ENCODE data around the gene PRKRIP1. TPM values are rescaled to one million over a fixed set of nuclear protein-coding genes. Genes with fewer than 3 reads are reported as not detected.
"Not testable (repeated sequence)": the region's sequence is repeated elsewhere in the genome, so short reads cannot be mapped to it uniquely, and the experiment has no call there.

The PRKRIP1 gene
- 23.2 and 27.5 TPM in 2 replicates for total RNA-seq

- intact Hi-C loops (cut with micrococcal nuclease) = loop anchor here (1.0 to 2.0 kb wide), 2 partner anchors 33 to 109 kb away; partner anchors contain the start of gene SH2B2
Measured at GRCh38 chr7:102395873-102396709, at the start of gene PRKRIP1. Gene PRKRIP1, plus strand, starts transcription at chr7:102396363. Its CDS starts 49 bp downstream, at chr7:102396412.

GRCh38 chr7:102346983-102347382 is 49.2 kb upstream of the PRKRIP1 start:
- intact Hi-C loops (cut with micrococcal nuclease) = not testable (repeated sequence)

- intact Hi-C loops (cut with micrococcal nuclease) = not testable (repeated sequence)
Measured at GRCh38 chr7:102356344-102356743, 39.8 kb upstream of the PRKRIP1 start, which contains the start of gene SPDYE6. Gene SPDYE6, minus strand, starts transcription at chr7:102356444. Its CDS starts 421 bp downstream, at chr7:102356023.

- intact Hi-C loops (cut with micrococcal nuclease) = loop anchor here (1.0 to 5.0 kb wide), 3 partner anchors 33 to 99 kb away; partner anchors contain the start of genes ALKBH4, LRWD1 and PRKRIP1
Measured at GRCh38 chr7:102363549-102364393, 32.4 kb upstream of the PRKRIP1 start.

GRCh38 chr7:102364394-102364886 is 31.7 kb upstream of the PRKRIP1 start:
- intact Hi-C loops (cut with micrococcal nuclease) = loop anchor here (5.0 kb wide), 1 partner anchor 98 kb away; the partner anchor contains the start of genes ALKBH4 and LRWD1

GRCh38 chr7:102365390-102365789 is 30.8 kb upstream of the PRKRIP1 start:
- intact Hi-C loops (cut with micrococcal nuclease) = not testable (repeated sequence)

GRCh38 chr7:102370038-102370437 is 26.1 kb upstream of the PRKRIP1 start:
- intact Hi-C loops (cut with micrococcal nuclease) = not testable (repeated sequence)

- intact Hi-C loops (cut with micrococcal nuclease) = not testable (repeated sequence)
Measured at GRCh38 chr7:102372796-102373195, 23.4 kb upstream of the PRKRIP1 start.

- intact Hi-C loops (cut with micrococcal nuclease) = no loop called here
Measured at GRCh38 chr7:102376964-102377466, 19.1 kb upstream of the PRKRIP1 start.

GRCh38 chr7:102380837-102381236 is 15.3 kb upstream of the PRKRIP1 start:
- intact Hi-C loops (cut with micrococcal nuclease) = not testable (repeated sequence)

- intact Hi-C loops (cut with micrococcal nuclease) = not testable (repeated sequence)
Measured at GRCh38 chr7:102381696-102382425, 14.3 kb upstream of the PRKRIP1 start.

- intact Hi-C loops (cut with micrococcal nuclease) = no loop called here
Measured at GRCh38 chr7:102387064-102387463, 9.1 kb upstream of the PRKRIP1 start.

- intact Hi-C loops (cut with micrococcal nuclease) = no loop called here
Measured at GRCh38 chr7:102389810-102390209, 6.4 kb upstream of the PRKRIP1 start.

GRCh38 chr7:102390697-102391484 is 5.3 kb upstream of the PRKRIP1 start:
- intact Hi-C loops (cut with micrococcal nuclease) = no loop called here

- intact Hi-C loops (cut with micrococcal nuclease) = no loop called here
Measured at GRCh38 chr7:102392330-102392729, 3.8 kb upstream of the PRKRIP1 start.

GRCh38 chr7:102393467-102393866 is 2.7 kb upstream of the PRKRIP1 start:
- intact Hi-C loops (cut with micrococcal nuclease) = no loop called here

GRCh38 chr7:102395592-102395872 is 631 bp upstream of the PRKRIP1 start:
- intact Hi-C loops (cut with micrococcal nuclease) = no loop called here

- intact Hi-C loops (cut with micrococcal nuclease) = loop anchor here (1.0 to 2.0 kb wide), 2 partner anchors 33 to 110 kb away; partner anchors contain the start of gene SH2B2
Measured at GRCh38 chr7:102396710-102397019, 502 bp downstream of the PRKRIP1 start.

GRCh38 chr7:102398543-102398942 is 2.4 kb downstream of the PRKRIP1 start:
- intact Hi-C loops (cut with micrococcal nuclease) = no loop called here

GRCh38 chr7:102400360-102400759 is 4.2 kb downstream of the PRKRIP1 start:
- intact Hi-C loops (cut with micrococcal nuclease) = loop anchor here (5.0 kb wide), 2 partner anchors 52 to 67 kb away; no protein-coding TSS in a partner anchor

Data from T-helper 2 cell treated with Interferon-gamma antibody and Interleukin-4, amounts not matched to agents 100 ng/mL and 5 ng/mL, for 36 hours (primary cell).